HepG2 (cell line): ENCODE measurements around the gene BPIFB2. TPM values are rescaled to one million over a fixed set of nuclear protein-coding genes. Genes with fewer than 3 reads are reported as not detected.
A peak's percentile ranks its signal among the peaks of the same experiment; 100 is the strongest.

Experiments used
- FOSL2 ChIP-seq: sonication (generic); formaldehyde crosslinking; IDR thresholded peaks from 2 replicates; pipeline ENCODE4 v1.4.0; 2020; ENCODE audit warnings: missing genetic modification reagents
- GABPA ChIP-seq, 2 experiments: IDR thresholded peaks; 2 replicates each; pipeline ENCODE4 v1.6.1; 2011 to 2016; ENCODE audit warnings: low read depth in 2 of 2, low read length in 1 of 2, missing biosample characterization in 1 of 2, missing genetic modification characterization in 1 of 2
- GLI4 ChIP-seq: sonication (generic); formaldehyde crosslinking; IDR thresholded peaks from 2 replicates; pipeline ENCODE4 v1.5.1; 2020; ENCODE audit warnings: missing genetic modification reagents, mild to moderate bottlenecking, moderate library complexity, borderline replicate concordance
- HDAC1 ChIP-seq: sonication (generic); formaldehyde crosslinking; IDR thresholded peaks from 2 replicates; pipeline ENCODE4 v1.5.1; 2020; ENCODE audit warnings: mild to moderate bottlenecking, missing genetic modification reagents
- HDAC2 ChIP-seq: sonication (generic); formaldehyde crosslinking; IDR thresholded peaks from 2 replicates; pipeline ENCODE4 v1.4.0; 2020; ENCODE audit warnings: missing genetic modification reagents
- HNRNPL ChIP-seq: fragments of 200-400 bp; formaldehyde crosslinking; IDR thresholded peaks from 2 replicates; pipeline ENCODE4 v1.6.1; 2017; ENCODE audit warnings: mild to moderate bottlenecking, low read depth, low read length
- LRRFIP1 ChIP-seq: sonication (generic); formaldehyde crosslinking; conservative IDR thresholded peaks from 2 replicates; pipeline ENCODE4 v1.4.0; 2020; ENCODE audit warnings: missing genetic modification reagents
- NR0B2 ChIP-seq: sonication (generic); formaldehyde crosslinking; IDR thresholded peaks from 2 replicates; pipeline ENCODE4 v1.4.0; 2020; ENCODE audit warnings: mild to moderate bottlenecking, missing genetic modification reagents
- PHF20 ChIP-seq: sonication (generic); formaldehyde crosslinking; IDR thresholded peaks from 2 replicates; pipeline ENCODE4 v1.5.0; 2020; ENCODE audit warnings: mild to moderate bottlenecking, missing genetic modification reagents
- SNAI1 ChIP-seq: sonication (generic); formaldehyde crosslinking; IDR thresholded peaks from 2 replicates; pipeline ENCODE4 v1.5.0; 2020; ENCODE audit warnings: mild to moderate bottlenecking, missing genetic modification reagents, borderline replicate concordance
- STAG1 ChIP-seq: sonication (generic); formaldehyde crosslinking; IDR thresholded peaks from 2 replicates; pipeline ENCODE4 v1.4.0; 2020; ENCODE audit warnings: missing genetic modification reagents
- TBP ChIP-seq: sonication (generic); formaldehyde crosslinking; IDR thresholded peaks from 2 replicates; pipeline ENCODE4 v1.5.0; 2020; ENCODE audit warnings: missing genetic modification reagents
- YY1 ChIP-seq: IDR thresholded peaks from 2 replicates; pipeline ENCODE4 v1.6.1; 2011; ENCODE audit warnings: low read length, low read depth, moderate library complexity, mild to moderate bottlenecking; ENCODE audit not compliant: insufficient read depth, insufficient replicate concordance
- ZMYM4 ChIP-seq: sonication (generic); formaldehyde crosslinking; IDR thresholded peaks from 2 replicates; pipeline ENCODE4 v1.8.1; 2023; ENCODE audit warnings: mild to moderate bottlenecking, missing genetic modification reagents
- ZNF530 ChIP-seq: sonication (generic); formaldehyde crosslinking; IDR thresholded peaks from 2 replicates; pipeline ENCODE4 v1.5.0; 2020; ENCODE audit warnings: low read depth, mild to moderate bottlenecking, missing genetic modification reagents
- ZNF639 ChIP-seq: conservative IDR thresholded peaks from 2 replicates; pipeline ENCODE4 v1.6.1; 2018; ENCODE audit warnings: missing genetic modification reagents
- ZNF724P ChIP-seq: sonication (generic); formaldehyde crosslinking; IDR thresholded peaks from 2 replicates; pipeline ENCODE4 v1.8.0; 2022; ENCODE audit warnings: missing genetic modification reagents, borderline replicate concordance
- polyA plus RNA-seq, 8 experiments: library from polyadenylated mRNA; depleted of rRNA in 3 of 8; stranded (reverse) in 7 of 8; unstranded in 1 of 8; fragments of >200 nt; fragmentation: Illumina TruSeq in 4 of 8; extraction: Trizol in 4 of 8; gene quantifications; 2 replicates each; pipeline versions ENCODE4 v1.2.1 to v1.2.3, GENCODE V29; 2011 to 2016; ENCODE audit warnings: low read depth in 4 of 8, missing spikeins in 1 of 8, mixed read lengths in 1 of 8; ENCODE audit not compliant: insufficient read depth in 1 of 8
- total RNA-seq, 5 experiments: library from RNA; depleted of rRNA; stranded (reverse); fragments of >200 nt; fragmentation: Illumina TruSeq; extraction: Trizol; gene quantifications; 2 replicates each; pipeline ENCODE4 v1.2.3, GENCODE V29; 2016; ENCODE audit warnings: low read depth in 1 of 5
- TF ChIP-seq, protein P1 (sequence below): sonication (generic); formaldehyde crosslinking; IDR thresholded peaks from 2 replicates; pipeline ENCODE4 v1.4.0; 2020; ENCODE audit warnings: missing genetic modification reagents
- TF ChIP-seq, protein P2 (sequence below): sonication (generic); formaldehyde crosslinking; IDR thresholded peaks from 2 replicates; pipeline ENCODE4 v1.8.0; 2023; ENCODE audit warnings: mild to moderate bottlenecking, missing genetic modification reagents

BPIFB2 gene
- total and polyA plus RNA-seq, 2 of the 13 experiments (the other 11 are each of a cell fraction or from before 2014, with no cell fraction given) = 54.5 to 902 TPM

GRCh38 chr20:33005908-33006775 is 1.4 kb upstream of the BPIFB2 start (continued):
- peak; percentile 84 for TF ChIP-seq HNRNPL
- TF ChIP-seq YY1 = peak; percentile 72
- TF ChIP-seq NR0B2 (CRISPR knock-in tag) = no peak; the same call in 1 of the 2 replicates
- peak; percentile 90 for TF ChIP-seq FOSL2
- TF ChIP-seq ZNF530 (CRISPR knock-in tag) = no peak
- peak; percentile 99 for TF ChIP-seq HDAC2 (CRISPR knock-in tag)
- TF ChIP-seq GLI4 (CRISPR knock-in tag) = peak; percentile 75; the same call in 1 of the 2 replicates
- peak; percentile 75; the same call in 1 of the 2 replicates for TF ChIP-seq ZNF639 (CRISPR knock-in tag)
- no peak for TF ChIP-seq TBP (CRISPR knock-in tag)
- peak; percentile 95 for TF ChIP-seq HDAC1
- peak; percentile 91 for TF ChIP-seq ZMYM4 (CRISPR knock-in tag)
- no peak; the same call in 1 of the 2 replicates for TF ChIP-seq ZNF724P
- TF ChIP-seq, protein P1, sequence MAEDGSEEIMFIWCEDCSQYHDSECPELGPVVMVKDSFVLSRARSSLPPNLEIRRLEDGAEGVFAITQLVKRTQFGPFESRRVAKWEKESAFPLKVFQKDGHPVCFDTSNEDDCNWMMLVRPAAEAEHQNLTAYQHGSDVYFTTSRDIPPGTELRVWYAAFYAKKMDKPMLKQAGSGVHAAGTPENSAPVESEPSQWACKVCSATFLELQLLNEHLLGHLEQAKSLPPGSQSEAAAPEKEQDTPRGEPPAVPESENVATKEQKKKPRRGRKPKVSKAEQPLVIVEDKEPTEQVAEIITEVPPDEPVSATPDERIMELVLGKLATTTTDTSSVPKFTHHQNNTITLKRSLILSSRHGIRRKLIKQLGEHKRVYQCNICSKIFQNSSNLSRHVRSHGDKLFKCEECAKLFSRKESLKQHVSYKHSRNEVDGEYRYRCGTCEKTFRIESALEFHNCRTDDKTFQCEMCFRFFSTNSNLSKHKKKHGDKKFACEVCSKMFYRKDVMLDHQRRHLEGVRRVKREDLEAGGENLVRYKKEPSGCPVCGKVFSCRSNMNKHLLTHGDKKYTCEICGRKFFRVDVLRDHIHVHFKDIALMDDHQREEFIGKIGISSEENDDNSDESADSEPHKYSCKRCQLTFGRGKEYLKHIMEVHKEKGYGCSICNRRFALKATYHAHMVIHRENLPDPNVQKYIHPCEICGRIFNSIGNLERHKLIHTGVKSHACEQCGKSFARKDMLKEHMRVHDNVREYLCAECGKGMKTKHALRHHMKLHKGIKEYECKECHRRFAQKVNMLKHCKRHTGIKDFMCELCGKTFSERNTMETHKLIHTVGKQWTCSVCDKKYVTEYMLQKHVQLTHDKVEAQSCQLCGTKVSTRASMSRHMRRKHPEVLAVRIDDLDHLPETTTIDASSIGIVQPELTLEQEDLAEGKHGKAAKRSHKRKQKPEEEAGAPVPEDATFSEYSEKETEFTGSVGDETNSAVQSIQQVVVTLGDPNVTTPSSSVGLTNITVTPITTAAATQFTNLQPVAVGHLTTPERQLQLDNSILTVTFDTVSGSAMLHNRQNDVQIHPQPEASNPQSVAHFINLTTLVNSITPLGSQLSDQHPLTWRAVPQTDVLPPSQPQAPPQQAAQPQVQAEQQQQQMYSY (CRISPR knock-in tag) = no peak
- TF ChIP-seq, protein P2, sequence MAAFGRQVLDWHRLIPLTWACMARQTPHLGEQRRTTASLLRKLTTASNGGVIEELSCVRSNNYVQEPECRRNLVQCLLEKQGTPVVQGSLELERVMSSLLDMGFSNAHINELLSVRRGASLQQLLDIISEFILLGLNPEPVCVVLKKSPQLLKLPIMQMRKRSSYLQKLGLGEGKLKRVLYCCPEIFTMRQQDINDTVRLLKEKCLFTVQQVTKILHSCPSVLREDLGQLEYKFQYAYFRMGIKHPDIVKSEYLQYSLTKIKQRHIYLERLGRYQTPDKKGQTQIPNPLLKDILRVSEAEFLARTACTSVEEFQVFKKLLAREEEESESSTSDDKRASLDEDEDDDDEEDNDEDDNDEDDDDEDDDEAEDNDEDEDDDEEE = peak; percentile 82; the same call in 1 of the 2 replicates
- peak; percentile 27 for TF ChIP-seq STAG1
- no peak for TF ChIP-seq GABPA (IDR thresholded peaks at IDR 0.05; ENCODE audit: low read depth, low read length)
- peak; percentile 75 for TF ChIP-seq GABPA (CRISPR knock-in tag; IDR thresholded peaks at IDR 0.05; ENCODE audit: low read depth)
- TF ChIP-seq SNAI1 (CRISPR knock-in tag) = no peak; the same call in 1 of the 2 replicates
- no peak for TF ChIP-seq LRRFIP1 (CRISPR knock-in tag)
- TF ChIP-seq PHF20 (CRISPR knock-in tag) = no peak
